GM21576 (cell line): Measurements from ENCODE around the gene BHMT.
"Not testable (repeated sequence)": the region's sequence is repeated elsewhere in the genome, so short reads cannot be mapped to it uniquely, and the experiment has no call there.

Experiments
- ATAC-seq: cut with Tn5 transposase; IDR thresholded peaks from one replicate; pipeline ENCODE4 v1.9.1; 2021; ENCODE audit warnings: mild to moderate bottlenecking, moderate library complexity; ENCODE audit not compliant: unreplicated experiment

Gene BHMT

GRCh38 chr5:79109527-79110492, 1.8 kb upstream of the BHMT start:
- no peak for ATAC-seq

GRCh38 chr5:79111960-79112702, 522 bp downstream of the BHMT start:
- no peak for ATAC-seq

GRCh38 chr5:79112703-79113058, 1.1 kb downstream of the BHMT start:
- no peak for ATAC-seq

GRCh38 chr5:79119486-79119885, 7.9 kb downstream of the BHMT start:
- ATAC-seq: no peak

GRCh38 chr5:79120221-79120620, 8.6 kb downstream of the BHMT start:
- ATAC-seq: no peak

GRCh38 chr5:79122973-79123372, 11.4 kb downstream of the BHMT start:
- ATAC-seq: no peak

- ATAC-seq: no peak
These were observed 13.0 kb downstream of the BHMT start for GRCh38 chr5:79124607-79125006.

- no peak for ATAC-seq
These were observed 19.2 kb downstream of the BHMT start for GRCh38 chr5:79130781-79131180.

- no peak for ATAC-seq
These were observed 21.6 kb downstream of the BHMT start for GRCh38 chr5:79133121-79133656.

GRCh38 chr5:79133657-79134451, 22.2 kb downstream of the BHMT start:
- no peak for ATAC-seq

- no peak for ATAC-seq
These were observed 24.4 kb downstream of the BHMT start for GRCh38 chr5:79135790-79136553.

GRCh38 chr5:79136618-79137017, 25.0 kb downstream of the BHMT start:
- no peak for ATAC-seq

- no peak for ATAC-seq
These were observed 28.9 kb downstream of the BHMT start for GRCh38 chr5:79140553-79140952.

- ATAC-seq: no peak
These were observed 32.2 kb downstream of the BHMT start for GRCh38 chr5:79143684-79144379.

GRCh38 chr5:79147076-79147475, 35.5 kb downstream of the BHMT start:
- no peak for ATAC-seq

- no peak for ATAC-seq
These were observed 37.8 kb downstream of the BHMT start for GRCh38 chr5:79149433-79149832.

GRCh38 chr5:79151942-79152671, 40.5 kb downstream of the BHMT start:
- ATAC-seq: no peak

GRCh38 chr5:79157305-79157704, 45.7 kb downstream of the BHMT start:
- ATAC-seq: no peak

- ATAC-seq: not testable (repeated sequence)
These were observed 50.0 kb downstream of the BHMT start for GRCh38 chr5:79161647-79162046.
